GM20431 (cell line): Measurements from ENCODE around the gene ABCC3.

ENCODE experiments used
- in situ Hi-C: fragments of 300-500 bp; cut with MseI, MboI; formaldehyde crosslinking; loops from one replicate; pipeline ENCODE4 v1.15.0; 2020; ENCODE audit warnings: low sequenced_read_pairs; ENCODE audit not compliant: unreplicated experiment

ABCC3 gene

GRCh38 chr17:50625032-50625871 lies 9.4 kb upstream of the ABCC3 start:
- in situ Hi-C loops: no loop called here

- in situ Hi-C loops: no loop called here
Measured at GRCh38 chr17:50626037-50626574, 8.6 kb upstream of the ABCC3 start.

- in situ Hi-C loops: no loop called here
Measured at GRCh38 chr17:50627036-50627781, 7.5 kb upstream of the ABCC3 start.

- in situ Hi-C loops: no loop called here
Measured at GRCh38 chr17:50627782-50628601, 6.7 kb upstream of the ABCC3 start.

DNA sequence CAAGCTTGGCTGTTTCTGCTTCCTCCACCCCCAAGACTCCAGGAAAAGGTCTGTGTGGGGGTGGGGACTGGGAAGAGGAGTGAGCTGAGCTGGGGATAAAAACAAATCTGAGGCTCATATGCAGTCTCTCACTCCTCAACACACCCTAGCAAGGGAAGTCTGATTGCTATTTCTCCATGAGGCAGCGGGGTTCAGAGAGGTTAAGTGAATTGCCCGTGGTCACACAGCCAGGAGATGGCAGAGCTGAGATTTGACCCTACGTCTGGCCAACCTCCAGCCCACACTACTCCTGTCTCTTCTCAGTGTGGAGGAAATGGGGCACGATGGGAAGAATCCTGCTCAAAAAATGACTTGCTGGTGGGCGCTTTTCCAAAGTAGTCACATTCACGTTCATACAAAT lies 4.8 kb upstream of the ABCC3 start:
- in situ Hi-C loops: no loop called here

DNA sequence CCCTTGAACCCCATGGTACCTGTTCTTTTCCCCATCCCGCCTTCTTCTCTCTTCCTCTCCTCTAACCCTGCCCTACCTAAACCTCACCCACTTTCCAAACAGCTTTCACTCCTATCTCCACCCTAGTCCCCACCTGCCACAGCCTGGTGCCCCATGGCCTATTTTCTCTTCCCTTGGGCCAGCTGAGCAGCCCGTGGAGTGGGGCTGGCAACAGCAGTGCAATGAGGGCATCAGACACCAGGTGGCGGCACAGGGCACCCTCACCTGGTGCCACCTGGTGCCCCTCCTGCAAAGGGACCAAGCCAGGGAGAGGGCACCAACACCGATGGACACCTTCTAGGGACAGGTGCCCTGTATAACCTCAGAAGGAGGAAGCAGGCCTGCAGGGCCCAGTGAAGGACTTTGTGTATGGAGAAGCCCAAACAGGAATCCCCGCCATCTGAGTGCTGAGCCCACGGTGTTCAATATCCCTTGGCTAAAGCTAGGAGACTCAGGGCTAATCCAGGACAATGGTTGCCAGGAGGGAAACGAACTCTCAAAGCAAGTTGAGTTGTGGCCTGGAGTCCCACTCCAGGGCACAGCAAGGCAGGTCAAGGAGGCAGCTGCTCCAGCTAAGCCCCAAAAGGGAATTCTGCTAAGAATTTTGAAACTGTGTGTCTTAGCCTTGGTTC lies 4.0 kb upstream of the ABCC3 start:
- in situ Hi-C loops: no loop called here

DNA sequence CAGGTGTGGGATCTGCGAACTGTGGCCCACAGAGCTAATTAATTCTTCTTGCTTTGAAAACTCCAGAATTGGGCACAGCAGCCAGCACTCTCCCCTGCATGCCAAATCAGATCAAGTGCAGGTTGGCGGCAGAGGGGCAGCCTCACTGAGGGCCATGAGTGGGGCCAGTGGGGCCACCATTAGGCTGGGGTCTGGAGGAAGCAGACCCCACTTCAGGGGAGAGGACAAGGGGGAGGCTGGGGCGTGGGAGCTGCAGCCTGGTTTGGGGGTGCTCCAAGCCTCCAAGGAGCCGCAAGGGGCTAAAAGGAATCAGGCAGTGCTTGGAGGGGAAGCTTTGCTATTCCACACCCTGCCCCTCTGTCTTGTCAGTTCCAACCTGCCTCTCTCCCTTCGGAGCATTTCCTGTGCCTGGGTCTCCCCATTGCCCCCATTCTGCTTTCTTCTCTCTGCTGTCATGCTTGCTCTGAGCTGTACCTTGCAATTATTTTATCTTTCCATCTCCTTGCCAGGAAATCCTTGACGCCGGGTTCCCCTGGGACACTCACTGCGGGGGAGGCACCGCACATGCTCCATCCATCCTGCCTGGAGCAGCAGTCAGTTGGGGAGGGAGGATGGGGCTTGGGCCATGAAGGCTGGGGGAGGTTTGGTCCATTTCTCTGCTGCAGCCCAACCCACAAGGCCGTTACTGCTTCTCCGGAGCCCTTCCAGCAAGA lies 3.3 kb upstream of the ABCC3 start:
- in situ Hi-C loops: no loop called here

GRCh38 chr17:50631908-50632571 lies 2.6 kb upstream of the ABCC3 start:
- in situ Hi-C loops: no loop called here

DNA sequence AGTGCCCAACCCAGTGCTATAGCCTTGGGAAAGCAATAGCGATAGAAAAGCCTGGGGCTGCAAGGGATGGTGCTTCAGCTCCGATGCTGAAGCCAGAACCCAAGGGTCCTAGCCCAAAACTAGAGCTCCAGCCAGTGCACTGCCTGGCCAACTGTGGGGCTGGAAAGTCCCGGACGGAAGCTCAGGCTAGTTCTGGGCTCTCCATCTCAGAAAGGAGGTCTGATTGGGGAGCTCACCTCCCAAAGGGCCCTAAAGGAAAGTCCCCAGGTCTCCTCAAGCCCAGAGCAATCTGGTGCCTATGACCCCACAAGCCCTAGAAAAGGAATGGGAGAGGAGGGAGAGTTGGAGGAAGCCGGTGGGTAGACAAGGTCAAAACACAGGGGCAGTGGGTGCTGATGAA lies 2.0 kb upstream of the ABCC3 start:
- in situ Hi-C loops: no loop called here

DNA sequence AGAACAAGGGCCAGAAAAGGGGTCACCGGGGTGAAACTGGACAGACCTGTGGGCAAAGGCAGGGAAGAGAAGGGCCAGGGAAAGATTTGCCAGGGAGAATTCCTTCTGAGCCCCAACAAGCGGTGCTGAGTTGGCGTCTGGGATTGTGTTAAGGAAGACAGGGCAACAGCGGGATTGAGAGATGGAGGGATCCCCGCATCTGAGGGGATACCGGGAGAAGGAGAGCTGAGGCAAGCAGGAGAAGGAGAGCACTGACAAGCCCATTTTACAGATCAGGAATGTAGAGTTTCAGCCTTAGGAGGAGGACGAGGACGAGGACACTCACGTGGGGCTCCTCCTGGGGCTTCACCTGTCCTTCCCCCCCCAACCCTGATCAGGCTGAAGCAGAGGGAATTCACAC lies 998 bp upstream of the ABCC3 start:
- in situ Hi-C loops: no loop called here

GRCh38 chr17:50634915-50635731 lies 442 bp downstream of the ABCC3 start:
- in situ Hi-C loops: no loop called here

DNA sequence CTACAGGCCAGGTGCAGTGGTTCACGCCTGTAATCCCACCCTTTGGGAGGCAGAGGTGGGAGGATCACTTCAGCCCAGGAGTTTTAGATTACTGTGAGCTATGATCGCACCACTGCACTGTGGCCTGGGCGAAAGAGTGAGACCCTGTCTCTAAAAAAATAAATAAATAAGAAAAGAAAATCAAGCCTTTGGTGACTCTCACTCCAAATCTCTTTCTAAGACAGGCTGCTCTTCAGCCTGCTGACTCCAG lies 976 bp downstream of the ABCC3 start:
- in situ Hi-C loops: no loop called here

DNA sequence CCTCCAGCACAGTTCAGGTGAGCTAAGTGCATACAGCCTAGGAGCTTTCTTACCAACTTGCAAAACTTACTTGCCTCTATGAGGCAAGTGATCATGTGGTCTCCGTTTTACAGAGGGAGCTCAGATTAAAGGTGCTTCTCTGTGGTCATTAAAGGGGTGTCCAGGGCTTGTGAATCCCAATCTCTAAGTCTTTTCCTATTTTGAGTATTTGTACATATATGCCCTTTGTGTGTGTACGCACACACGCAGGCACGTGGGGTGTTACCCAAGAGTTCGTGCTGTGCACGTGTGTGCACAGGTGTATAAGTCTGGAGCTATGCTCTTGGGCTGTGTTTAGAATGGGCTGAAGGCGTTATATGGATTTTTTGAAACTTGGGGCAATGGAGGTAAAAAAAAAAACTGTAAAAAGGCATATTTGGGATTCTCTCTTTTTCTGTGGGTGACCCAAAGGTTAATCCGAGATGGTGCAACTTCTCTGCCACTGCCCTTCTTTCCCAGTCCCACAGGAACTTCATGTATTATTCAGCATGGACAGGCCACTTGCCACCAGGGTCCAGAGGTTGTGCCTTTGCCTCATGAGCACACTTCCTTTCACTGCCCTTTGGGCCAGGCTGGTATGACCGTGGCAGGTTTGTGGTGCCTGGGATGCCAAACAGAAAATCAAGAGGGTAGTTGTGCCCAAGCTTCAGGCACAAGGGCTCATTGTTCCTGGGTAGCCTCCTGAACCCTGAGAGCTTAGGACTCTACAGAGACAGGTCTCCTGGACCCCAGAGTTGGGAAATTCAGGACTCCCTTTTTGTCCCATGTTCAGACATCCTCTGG lies 1.5 kb downstream of the ABCC3 start:
- in situ Hi-C loops: no loop called here

DNA sequence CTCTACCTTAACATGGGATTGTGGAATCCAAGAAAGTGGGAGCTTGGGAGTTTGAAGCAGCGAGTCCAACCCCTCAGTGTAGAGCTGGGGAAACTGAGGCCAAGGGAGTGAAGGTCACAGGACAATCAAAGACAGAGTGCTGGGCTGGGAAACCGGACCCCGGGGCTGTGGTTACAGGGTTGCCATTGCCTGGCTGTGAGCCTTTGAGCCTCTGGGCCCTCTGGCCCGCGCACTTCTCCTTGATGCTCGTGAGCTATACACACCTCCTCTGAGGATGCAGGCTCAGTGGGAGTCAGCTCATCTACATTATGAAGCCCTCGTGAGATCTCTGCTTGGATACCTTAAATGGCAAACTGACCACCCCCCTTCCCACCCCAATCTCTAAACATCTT lies 2.1 kb downstream of the ABCC3 start:
- in situ Hi-C loops: no loop called here

- in situ Hi-C loops: no loop called here
Measured at GRCh38 chr17:50637829-50638605, 3.3 kb downstream of the ABCC3 start.

- in situ Hi-C loops: no loop called here
Measured at GRCh38 chr17:50638606-50638965, 3.9 kb downstream of the ABCC3 start.
